ENCODE data around the gene ZBTB45. TPM values are rescaled to one million over a fixed set of nuclear protein-coding genes. Genes with fewer than 3 reads are reported as not detected.

Gene ZBTB45
- total and polyA plus RNA-seq, 2 donors from 2014 or later: 7.7 to 16.9 TPM

- DNase-seq (peak; percentile 81 to 94 (median 93)), FAIRE-seq (no peak)
- peak overlapping the region in 2 of 3 donors; percentile 12 to 31 for H3K9ac ChIP-seq (ENCODE audit: low read length in 3 of 3)
Observed at GRCh38 chr19:58538257-58539168, 18.9 kb upstream of the ZBTB45 start.

GRCh38 chr19:58536852-58537798 lies 17.5 kb upstream of the ZBTB45 start:
- intact Hi-C loops (cut with DNase I): no loop called here
- DNase-seq (peak in 2 of 5 donors; percentile 32 to 43), FAIRE-seq (no peak)
- no peaks in the 10 kb centered on the region for H3K36me3 ChIP-seq (ENCODE audit: control insufficient read depth in 2 of 3, insufficient read depth in 3 of 3, low read length in 3 of 3)
- no peak overlapping the region for H3K27ac ChIP-seq (ENCODE audit: low read depth in 2 of 2, low read length in 2 of 2)
- no peak overlapping the region for H3K9ac ChIP-seq (ENCODE audit: low read length in 3 of 3)
- TF ChIP-seq CTCF (IDR thresholded peaks at IDR 0.05; ENCODE audit: borderline replicate concordance, extremely low read depth, insufficient read depth): no peak
- peaks cover 0 to 2% (median 0%) of the 10 kb centered on the region in 3 donors for H3K4me1 ChIP-seq (ENCODE audit: control insufficient read depth in 2 of 3, insufficient read depth in 2 of 3, low read depth in 1 of 3, low read length in 3 of 3)
- no peaks in the 10 kb centered on the region for H3K9me3 ChIP-seq (ENCODE audit: control insufficient read depth in 2 of 3, insufficient read depth in 1 of 3, low read length in 3 of 3)
- H3K4me3 ChIP-seq (ENCODE audit: low read length in 3 of 3): no peak overlapping the region
- no peaks in the 10 kb centered on the region for H3K27me3 ChIP-seq (ENCODE audit: control insufficient read depth, insufficient read depth, low read length)

More at GRCh38 chr19:58538257-58539168, 18.9 kb upstream of the ZBTB45 start:
- Histone ChIP-seq H3K27me3 (ENCODE audit: control insufficient read depth, insufficient read depth, low read length) (no peaks in the 10 kb centered on the region), H3K4me3 (ENCODE audit: low read length in 3 of 3) (peak overlapping the region in 1 of 3 donors; percentile 46), H3K4me1 (ENCODE audit: control insufficient read depth in 2 of 3, insufficient read depth in 2 of 3, low read depth in 1 of 3, low read length in 3 of 3) (peaks cover 0 to 2% (median 0%) of the 10 kb centered on the region in 3 donors), H3K9me3 (ENCODE audit: control insufficient read depth in 2 of 3, insufficient read depth in 1 of 3, low read length in 3 of 3) (no peaks in the 10 kb centered on the region), H3K36me3 (ENCODE audit: control insufficient read depth in 2 of 3, insufficient read depth in 3 of 3, low read length in 3 of 3) (no peaks in the 10 kb centered on the region), H3K27ac (ENCODE audit: low read depth in 2 of 2, low read length in 2 of 2) (no peak overlapping the region)
- no peak for TF ChIP-seq CTCF (IDR thresholded peaks at IDR 0.05; ENCODE audit: borderline replicate concordance, extremely low read depth, insufficient read depth)
- intact Hi-C loops (cut with DNase I): no loop called here

- Histone ChIP-seq H3K4me3 (ENCODE audit: low read length in 3 of 3) (no peak overlapping the region), H3K9me3 (ENCODE audit: control insufficient read depth in 2 of 3, insufficient read depth in 1 of 3, low read length in 3 of 3) (no peaks in the 10 kb centered on the region), H3K27ac (ENCODE audit: low read depth in 2 of 2, low read length in 2 of 2) (no peak overlapping the region), H3K27me3 (ENCODE audit: control insufficient read depth, insufficient read depth, low read length) (no peaks in the 10 kb centered on the region), H3K36me3 (ENCODE audit: control insufficient read depth in 2 of 3, insufficient read depth in 3 of 3, low read length in 3 of 3) (no peaks in the 10 kb centered on the region), H3K9ac (ENCODE audit: low read length in 3 of 3) (no peak overlapping the region), H3K4me1 (ENCODE audit: control insufficient read depth in 2 of 3, insufficient read depth in 2 of 3, low read depth in 1 of 3, low read length in 3 of 3) (peaks cover 0 to 2% (median 0%) of the 10 kb centered on the region in 3 donors)
- TF ChIP-seq CTCF (IDR thresholded peaks at IDR 0.05; ENCODE audit: borderline replicate concordance, extremely low read depth, insufficient read depth): no peak
- FAIRE-seq: no peak
- no peak for DNase-seq
- intact Hi-C loops (cut with DNase I): no loop called here
Observed at GRCh38 chr19:58535857-58536256, 16.2 kb upstream of the ZBTB45 start.
